Measurements from ENCODE around the gene CCNY. TPM values are rescaled to one million over a fixed set of nuclear protein-coding genes. Genes with fewer than 3 reads are reported as not detected.

CCNY gene
- total RNA-seq, 2 donors from 2014 or later = 31.6 to 54.0 TPM

DNA sequence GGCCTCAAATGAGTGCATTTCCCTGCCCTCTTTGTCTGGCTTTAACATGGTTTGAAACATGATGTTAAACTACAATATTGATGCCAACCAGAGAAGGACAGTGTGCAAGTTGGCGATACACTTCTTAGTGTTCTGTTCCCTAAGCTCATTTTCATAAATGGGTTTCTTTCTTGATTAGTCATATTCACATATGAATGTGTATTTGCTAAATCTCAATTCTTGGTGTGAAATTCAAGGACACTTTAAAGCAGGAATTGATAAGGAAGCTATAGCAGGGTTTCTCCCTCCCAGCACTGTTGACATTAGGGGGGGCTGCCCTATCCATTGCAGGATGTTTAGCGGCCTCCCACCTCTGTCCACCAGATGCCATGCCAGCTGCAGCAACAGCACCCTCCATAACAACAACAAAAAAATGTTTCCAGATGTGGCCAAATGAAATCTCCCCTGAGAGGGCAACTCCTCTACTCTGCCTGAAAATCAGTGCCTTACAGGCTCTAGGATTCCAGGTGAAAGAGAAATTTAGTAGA lies 13.1 kb downstream of the CCNY start:
- WGBS = 70% methylated on average over 2 of the region's 2 CpGs
- intact Hi-C loops (cut with DNase I) = no loop called here

DNA sequence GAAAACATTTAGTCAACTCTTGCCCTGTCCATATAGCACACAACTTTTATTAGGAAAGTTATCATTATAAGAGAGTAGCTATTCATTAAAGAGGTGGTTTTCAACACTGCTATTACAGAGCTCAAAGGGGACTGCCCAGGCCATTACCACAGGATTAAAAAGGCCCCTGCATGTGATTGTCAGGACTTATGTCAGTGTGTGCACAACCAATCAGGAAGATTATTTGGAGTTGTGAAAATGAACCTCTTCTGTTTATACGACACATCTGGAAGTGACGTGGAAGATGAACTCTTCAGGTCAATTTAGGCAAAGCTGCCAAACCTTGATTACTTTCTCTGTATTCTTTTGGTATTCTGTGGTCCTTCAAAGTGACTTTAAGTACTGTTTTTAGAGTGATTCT lies 14.7 kb downstream of the CCNY start:
- no peak overlapping the region for H3K4me3 ChIP-seq
- no peak overlapping the region for H3K27ac ChIP-seq
- TF ChIP-seq POLR2AphosphoS5 (IDR thresholded peaks at IDR 0.05) (no peak), POLR2A (IDR thresholded peaks at IDR 0.05) (no peak)
- TF ChIP-seq, protein P1, sequence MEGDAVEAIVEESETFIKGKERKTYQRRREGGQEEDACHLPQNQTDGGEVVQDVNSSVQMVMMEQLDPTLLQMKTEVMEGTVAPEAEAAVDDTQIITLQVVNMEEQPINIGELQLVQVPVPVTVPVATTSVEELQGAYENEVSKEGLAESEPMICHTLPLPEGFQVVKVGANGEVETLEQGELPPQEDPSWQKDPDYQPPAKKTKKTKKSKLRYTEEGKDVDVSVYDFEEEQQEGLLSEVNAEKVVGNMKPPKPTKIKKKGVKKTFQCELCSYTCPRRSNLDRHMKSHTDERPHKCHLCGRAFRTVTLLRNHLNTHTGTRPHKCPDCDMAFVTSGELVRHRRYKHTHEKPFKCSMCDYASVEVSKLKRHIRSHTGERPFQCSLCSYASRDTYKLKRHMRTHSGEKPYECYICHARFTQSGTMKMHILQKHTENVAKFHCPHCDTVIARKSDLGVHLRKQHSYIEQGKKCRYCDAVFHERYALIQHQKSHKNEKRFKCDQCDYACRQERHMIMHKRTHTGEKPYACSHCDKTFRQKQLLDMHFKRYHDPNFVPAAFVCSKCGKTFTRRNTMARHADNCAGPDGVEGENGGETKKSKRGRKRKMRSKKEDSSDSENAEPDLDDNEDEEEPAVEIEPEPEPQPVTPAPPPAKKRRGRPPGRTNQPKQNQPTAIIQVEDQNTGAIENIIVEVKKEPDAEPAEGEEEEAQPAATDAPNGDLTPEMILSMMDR (IDR thresholded peaks at IDR 0.05) = no peak
- no peak for DNase-seq (ENCODE audit: low spot score)
- intact Hi-C loops (cut with DNase I) = no loop called here
- H3K4me1 ChIP-seq (replicated peaks) = no peaks in the 10 kb centered on the region
- 75% methylated on average over 2 of the region's 2 CpGs for WGBS
- no peaks in the 10 kb centered on the region for H3K9me3 ChIP-seq
- no peaks in the 10 kb centered on the region for H3K27me3 ChIP-seq (replicated peaks; ENCODE audit: insufficient read depth)
- H3K36me3 ChIP-seq = no peaks in the 10 kb centered on the region

More for the DNA sequence above, 13.1 kb downstream of the CCNY start:
- DNase-seq (ENCODE audit: low spot score) = no peak
- no peak for TF ChIP-seq POLR2A (IDR thresholded peaks at IDR 0.05)
- no peak for TF ChIP-seq POLR2AphosphoS5 (IDR thresholded peaks at IDR 0.05)
- TF ChIP-seq, protein P1 (IDR thresholded peaks at IDR 0.05) = no peak
- Histone ChIP-seq H3K36me3 (no peaks in the 10 kb centered on the region), H3K9me3 (no peaks in the 10 kb centered on the region), H3K4me1 (replicated peaks) (no peaks in the 10 kb centered on the region), H3K27ac (no peak overlapping the region), H3K27me3 (replicated peaks; ENCODE audit: insufficient read depth) (no peaks in the 10 kb centered on the region), H3K4me3 (no peak overlapping the region)

DNA sequence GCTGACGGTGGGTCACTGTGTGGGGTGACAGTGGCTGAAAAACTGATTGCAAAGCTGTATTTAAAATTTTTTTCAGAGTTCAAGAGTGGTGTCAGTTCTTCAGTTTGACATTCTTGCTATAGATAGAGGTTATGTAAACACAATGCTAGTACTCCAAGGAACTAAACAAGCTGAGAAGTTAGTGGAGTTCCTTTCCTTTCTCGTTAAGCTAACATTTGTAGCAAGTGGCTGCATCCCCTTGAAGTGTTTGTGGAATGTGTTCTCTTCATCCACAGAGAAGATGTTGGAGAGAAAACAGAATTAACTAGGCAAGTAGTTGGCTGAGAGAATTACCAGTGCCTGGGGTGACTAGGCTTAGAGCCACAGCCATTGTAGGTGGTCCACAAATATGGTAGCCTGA lies 15.8 kb downstream of the CCNY start:
- H3K4me1 ChIP-seq (replicated peaks) = no peaks in the 10 kb centered on the region
- H3K4me3 ChIP-seq = no peak overlapping the region
- 60% methylated on average over 2 of the region's 2 CpGs for WGBS

DNA sequence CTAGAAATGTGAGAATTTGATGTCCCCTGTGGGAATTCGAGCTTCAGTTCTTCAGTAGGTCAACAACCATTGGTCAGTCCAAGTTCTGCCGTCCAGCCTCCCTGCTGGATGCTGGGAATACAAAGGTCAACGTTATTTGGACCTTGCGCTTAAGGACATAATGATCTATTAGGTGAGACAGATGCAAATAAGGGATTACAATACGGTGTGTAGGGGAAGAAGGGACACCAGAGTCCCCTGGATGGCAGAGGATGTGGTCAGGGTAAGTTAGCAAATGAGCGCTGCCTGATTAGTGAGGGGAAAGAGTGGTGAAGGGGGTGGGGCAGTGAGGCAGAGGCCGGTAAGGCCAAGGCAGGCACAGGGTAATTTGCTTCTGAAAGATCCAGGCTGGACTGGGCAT lies 16.2 kb downstream of the CCNY start:
- WGBS = 93% methylated on average over 7 of the region's 7 CpGs

More for the DNA sequence above, 15.8 kb downstream of the CCNY start:
- Histone ChIP-seq H3K36me3 (no peaks in the 10 kb centered on the region), H3K9me3 (no peaks in the 10 kb centered on the region), H3K27me3 (replicated peaks; ENCODE audit: insufficient read depth) (no peaks in the 10 kb centered on the region), H3K27ac (no peak overlapping the region)
- no peak for DNase-seq (ENCODE audit: low spot score)
- TF ChIP-seq, protein P1 (IDR thresholded peaks at IDR 0.05) = no peak
- TF ChIP-seq POLR2AphosphoS5 (IDR thresholded peaks at IDR 0.05) (no peak), POLR2A (IDR thresholded peaks at IDR 0.05) (no peak)
- intact Hi-C loops (cut with DNase I) = no loop called here

DNA sequence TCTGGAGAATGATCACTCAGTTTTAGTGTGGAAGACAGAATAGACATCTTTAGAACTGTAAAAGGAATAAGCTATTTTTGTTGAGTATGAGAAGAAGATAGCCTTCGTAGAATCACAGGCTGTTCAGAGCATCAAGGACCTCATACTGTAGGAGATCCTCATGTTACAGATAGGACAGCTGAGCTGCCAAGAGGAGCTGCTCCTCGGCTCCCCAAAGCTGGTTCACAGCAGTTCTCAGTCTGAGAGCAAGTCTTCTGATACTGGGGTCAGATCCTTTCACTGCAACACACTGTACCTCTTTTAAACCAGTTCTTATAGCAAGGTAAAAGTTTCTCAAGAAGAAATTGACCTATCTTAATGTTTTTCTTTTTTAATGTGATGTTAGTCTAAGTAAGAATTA lies 17.1 kb downstream of the CCNY start:
- no peaks in the 10 kb centered on the region for H3K36me3 ChIP-seq
- no peaks in the 10 kb centered on the region for H3K4me1 ChIP-seq (replicated peaks)
- no peak overlapping the region for H3K27ac ChIP-seq
- 68% methylated on average over 2 of the region's 2 CpGs for WGBS
- no peak for DNase-seq (ENCODE audit: low spot score)
- H3K27me3 ChIP-seq (replicated peaks; ENCODE audit: insufficient read depth) = no peaks in the 10 kb centered on the region
- H3K4me3 ChIP-seq = no peak overlapping the region
- intact Hi-C loops (cut with DNase I) = no loop called here
- TF ChIP-seq, protein P1 (IDR thresholded peaks at IDR 0.05) = no peak
- no peak for TF ChIP-seq POLR2A (IDR thresholded peaks at IDR 0.05)
- no peak for TF ChIP-seq POLR2AphosphoS5 (IDR thresholded peaks at IDR 0.05)
- no peaks in the 10 kb centered on the region for H3K9me3 ChIP-seq

More for the DNA sequence above, 16.2 kb downstream of the CCNY start:
- no peaks in the 10 kb centered on the region for H3K4me1 ChIP-seq (replicated peaks)
- TF ChIP-seq, protein P1 (IDR thresholded peaks at IDR 0.05) = no peak
- TF ChIP-seq POLR2AphosphoS5 (IDR thresholded peaks at IDR 0.05) (no peak), POLR2A (IDR thresholded peaks at IDR 0.05) (no peak)
- H3K27me3 ChIP-seq (replicated peaks; ENCODE audit: insufficient read depth) = no peaks in the 10 kb centered on the region
- H3K36me3 ChIP-seq = no peaks in the 10 kb centered on the region
- H3K4me3 ChIP-seq = no peak overlapping the region
- H3K27ac ChIP-seq = no peak overlapping the region
- DNase-seq (ENCODE audit: low spot score) = no peak
- intact Hi-C loops (cut with DNase I) = no loop called here
- H3K9me3 ChIP-seq = no peaks in the 10 kb centered on the region

Measured in prostate gland (tissue), 2 donors.